Astrocyte (in vitro differentiated cells and primary cell): ENCODE measurements around the gene TMEM107. TPM values are rescaled to one million over a fixed set of nuclear protein-coding genes. Genes with fewer than 3 reads are reported as not detected.

Experiments
- DNase-seq: peaks from one replicate; pipeline ENCODE4 v3.0.0-alpha.2; 2010; ENCODE audit warnings: low read depth
- FAIRE-seq: peaks from 2 replicates; lab custom pipeline; 2011; peaks lifted over from hg19 to GRCh38; lab: Jason Lieb, UNC
- H2AFZ ChIP-seq: 2 replicates; pipeline ENCODE4 v1.6.0; 2012; ENCODE audit warnings: low read depth, low read length, inconsistent platforms
- H3K27ac ChIP-seq: 2 replicates; pipeline ENCODE4 v1.5.1; 2011; ENCODE audit warnings: low read depth, low read length, inconsistent platforms
- H3K27me3 ChIP-seq: 2 replicates; pipeline ENCODE4 v1.6.0; 2011; ENCODE audit warnings: low read length, inconsistent platforms; ENCODE audit not compliant: insufficient read depth
- H3K36me3 ChIP-seq: 2 replicates; pipeline ENCODE4 v1.5.1; 2011; ENCODE audit warnings: low read length, inconsistent platforms; ENCODE audit not compliant: insufficient read depth
- H3K4me1 ChIP-seq: 2 replicates; pipeline ENCODE4 v1.5.1; 2011; ENCODE audit warnings: low read length, inconsistent platforms; ENCODE audit not compliant: insufficient read depth
- H3K4me2 ChIP-seq: 2 replicates; pipeline ENCODE4 v1.6.0; 2012; ENCODE audit warnings: low read length, inconsistent platforms
- H3K4me3 ChIP-seq: 2 replicates; pipeline ENCODE4 v1.5.1; 2011; ENCODE audit warnings: low read depth, mild to moderate bottlenecking, low read length, inconsistent platforms; ENCODE audit not compliant: insufficient read depth
- H3K79me2 ChIP-seq: 2 replicates; pipeline ENCODE4 v1.6.0; 2012; ENCODE audit warnings: mild to moderate bottlenecking, low read length, inconsistent platforms; ENCODE audit not compliant: insufficient read depth
- H3K9ac ChIP-seq: 2 replicates; pipeline ENCODE4 v1.6.0; 2012; ENCODE audit warnings: mild to moderate bottlenecking, low read length, inconsistent platforms
- H3K9me3 ChIP-seq: 2 replicates; pipeline ENCODE4 v1.5.1; 2012; ENCODE audit warnings: low read depth, mild to moderate bottlenecking, low read length, inconsistent platforms; ENCODE audit not compliant: insufficient read depth
- H4K20me1 ChIP-seq: 2 replicates; pipeline ENCODE4 v1.6.0; 2012; ENCODE audit warnings: low read length, inconsistent platforms; ENCODE audit not compliant: insufficient read depth
- H3K27ac Mint-ChIP-seq: one replicate; pipeline ENCODE4 v1.8.0; 2021; ENCODE audit warnings: mild to moderate bottlenecking, mixed read lengths; ENCODE audit not compliant: unreplicated experiment
- H3K27me3 Mint-ChIP-seq: one replicate; pipeline ENCODE4 v1.8.0; 2021; ENCODE audit warnings: low read depth, mixed read lengths; ENCODE audit not compliant: unreplicated experiment
- H3K36me3 Mint-ChIP-seq: one replicate; pipeline ENCODE4 v1.8.0; 2021; ENCODE audit warnings: low read depth, mixed read lengths; ENCODE audit not compliant: unreplicated experiment
- H3K4me1 Mint-ChIP-seq: one replicate; pipeline ENCODE4 v1.8.0; 2021; ENCODE audit warnings: low read depth, mixed read lengths; ENCODE audit not compliant: unreplicated experiment
- H3K4me3 Mint-ChIP-seq: one replicate; pipeline ENCODE4 v1.8.0; 2021; ENCODE audit warnings: mild to moderate bottlenecking, moderate library complexity, mixed read lengths; ENCODE audit not compliant: unreplicated experiment
- H3K9me3 Mint-ChIP-seq: one replicate; pipeline ENCODE4 v1.8.0; 2021; ENCODE audit warnings: mild to moderate bottlenecking, mixed read lengths; ENCODE audit not compliant: unreplicated experiment
- EZH2 ChIP-seq: IDR thresholded peaks from 2 replicates; pipeline ENCODE4 v1.6.1; 2012; ENCODE audit warnings: mild to moderate bottlenecking, low read length, inconsistent platforms; ENCODE audit not compliant: insufficient read depth
- total RNA-seq: library from RNA; stranded (reverse); gene quantifications from 2 replicates; pipeline ENCODE4 v1.2.1, GENCODE V29; 2021
- TF ChIP-seq, protein P1 (sequence below): IDR thresholded peaks from 2 replicates; pipeline ENCODE4 v1.5.1; 2011; ENCODE audit warnings: low read depth, mild to moderate bottlenecking, inconsistent platforms, low read length, moderate library complexity; ENCODE audit not compliant: insufficient read depth

TMEM107 gene
- total RNA-seq, 1 donor from 2014 or later, result 9.4 TPM

DNA sequence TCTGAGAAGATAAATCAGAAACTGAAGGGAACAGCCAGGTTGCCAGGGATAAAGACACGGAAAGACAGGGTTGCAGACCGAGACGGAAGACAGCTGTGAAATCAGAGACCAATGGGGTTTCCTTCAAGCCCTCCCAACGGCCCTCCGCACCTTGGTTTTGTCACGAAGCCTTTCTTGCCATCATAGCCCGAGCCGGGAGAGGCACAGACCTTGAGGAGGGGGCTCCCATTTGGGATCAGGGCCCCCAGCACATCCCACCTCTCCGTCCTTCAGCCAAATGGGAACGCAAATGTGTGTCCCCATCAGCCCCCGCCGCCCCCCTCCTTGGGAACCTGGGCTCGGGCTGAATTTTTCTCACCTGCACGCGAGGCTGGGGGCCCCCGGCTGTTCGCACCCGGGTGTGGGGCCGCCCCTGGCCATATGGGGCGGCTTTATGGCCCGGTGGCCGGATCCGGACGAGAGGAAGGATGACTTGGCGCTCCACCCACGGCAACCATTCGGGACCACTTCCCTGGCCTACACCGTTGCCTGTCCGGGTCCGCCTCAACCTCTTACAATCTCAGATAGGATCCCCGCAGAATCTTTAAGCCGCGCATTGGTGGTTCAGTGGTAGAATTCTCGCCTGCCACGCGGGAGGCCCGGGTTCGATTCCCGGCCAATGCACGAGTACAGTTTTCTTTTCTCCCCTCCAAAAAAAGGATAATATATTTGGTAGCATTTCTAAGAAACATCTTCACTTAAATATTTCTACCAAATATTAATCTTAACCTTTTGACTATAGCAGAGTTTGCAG is 50.8 kb downstream of the TMEM107 start:
- DNase-seq (no peak), FAIRE-seq (no peak)
- peak overlapping the region; percentile 83 for H3K4me3 Mint-ChIP-seq
- peak overlapping the region; percentile 33 for H3K9ac ChIP-seq
- peaks cover 48% of the 10 kb centered on the region for H3K27me3 Mint-ChIP-seq
- peak overlapping the region; percentile 97 for H3K4me2 ChIP-seq
- peak overlapping the region; percentile 67 for H3K27ac Mint-ChIP-seq
- H3K9me3 ChIP-seq, result no peaks in the 10 kb centered on the region
- H3K4me1 Mint-ChIP-seq, result peaks cover 14% of the 10 kb centered on the region
- peaks cover 11% of the 10 kb centered on the region for H4K20me1 ChIP-seq
- no peaks in the 10 kb centered on the region for H3K9me3 Mint-ChIP-seq
- no peaks in the 10 kb centered on the region for H3K36me3 Mint-ChIP-seq
- H3K4me1 ChIP-seq, result peaks cover 47% of the 10 kb centered on the region
- peaks cover 20% of the 10 kb centered on the region for H3K27me3 ChIP-seq
- no peaks in the 10 kb centered on the region for H3K79me2 ChIP-seq
- peak overlapping the region; percentile 60 for H3K4me3 ChIP-seq
- no peaks in the 10 kb centered on the region for H3K36me3 ChIP-seq
- TF ChIP-seq EZH2, result no peak
- TF ChIP-seq, protein P1, sequence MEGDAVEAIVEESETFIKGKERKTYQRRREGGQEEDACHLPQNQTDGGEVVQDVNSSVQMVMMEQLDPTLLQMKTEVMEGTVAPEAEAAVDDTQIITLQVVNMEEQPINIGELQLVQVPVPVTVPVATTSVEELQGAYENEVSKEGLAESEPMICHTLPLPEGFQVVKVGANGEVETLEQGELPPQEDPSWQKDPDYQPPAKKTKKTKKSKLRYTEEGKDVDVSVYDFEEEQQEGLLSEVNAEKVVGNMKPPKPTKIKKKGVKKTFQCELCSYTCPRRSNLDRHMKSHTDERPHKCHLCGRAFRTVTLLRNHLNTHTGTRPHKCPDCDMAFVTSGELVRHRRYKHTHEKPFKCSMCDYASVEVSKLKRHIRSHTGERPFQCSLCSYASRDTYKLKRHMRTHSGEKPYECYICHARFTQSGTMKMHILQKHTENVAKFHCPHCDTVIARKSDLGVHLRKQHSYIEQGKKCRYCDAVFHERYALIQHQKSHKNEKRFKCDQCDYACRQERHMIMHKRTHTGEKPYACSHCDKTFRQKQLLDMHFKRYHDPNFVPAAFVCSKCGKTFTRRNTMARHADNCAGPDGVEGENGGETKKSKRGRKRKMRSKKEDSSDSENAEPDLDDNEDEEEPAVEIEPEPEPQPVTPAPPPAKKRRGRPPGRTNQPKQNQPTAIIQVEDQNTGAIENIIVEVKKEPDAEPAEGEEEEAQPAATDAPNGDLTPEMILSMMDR, result no peak
- H2AFZ ChIP-seq, result peak overlapping the region; percentile 20
- no peak overlapping the region for H3K27ac ChIP-seq

DNA sequence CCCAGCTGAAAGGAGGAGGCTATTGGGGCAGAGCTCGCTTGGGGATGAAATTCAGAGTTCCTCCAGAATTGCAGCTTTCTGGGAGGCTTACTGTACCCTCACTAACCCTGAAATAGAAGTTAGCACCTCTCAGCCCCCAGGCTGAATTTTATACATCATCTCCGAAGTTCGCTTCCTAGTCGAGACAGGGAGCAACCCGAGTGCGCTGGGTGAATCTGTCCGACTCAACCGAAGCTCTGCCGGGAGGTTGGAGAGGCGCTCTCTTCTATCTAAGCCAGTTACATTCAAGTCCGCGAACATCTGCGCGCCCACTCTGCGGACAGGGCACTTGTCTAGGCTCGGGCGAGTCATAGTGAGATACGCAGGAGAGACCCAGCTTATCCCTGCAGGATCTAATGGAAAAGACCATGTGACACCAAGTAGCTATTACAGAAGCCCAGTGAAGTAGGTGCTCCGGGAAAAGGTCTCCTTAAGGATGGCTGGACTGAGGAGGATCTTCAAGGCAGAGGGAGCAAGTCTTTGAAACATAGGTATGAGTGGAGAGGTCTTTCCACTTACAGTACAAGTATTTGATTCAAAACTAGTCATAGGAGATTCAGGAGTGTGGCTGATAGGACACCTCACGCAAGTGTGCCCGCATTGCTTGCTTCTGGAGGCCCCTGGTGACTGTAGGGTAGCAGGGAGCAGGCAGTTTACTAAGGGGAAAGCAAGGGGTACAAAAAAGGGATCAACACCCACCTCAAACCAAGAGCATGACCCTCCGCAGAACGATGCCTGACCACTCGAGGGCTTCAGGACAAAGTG is 51.6 kb downstream of the TMEM107 start:
- Histone ChIP-seq H3K79me2 (no peaks in the 10 kb centered on the region), H3K4me2 (peak overlapping the region; percentile 97), H3K4me3 (peak overlapping the region; percentile 60), H2AFZ (peak overlapping the region; percentile 20), H3K27me3 (peaks cover 20% of the 10 kb centered on the region), H3K9me3 (no peaks in the 10 kb centered on the region), H3K4me1 (peaks cover 47% of the 10 kb centered on the region), H3K27ac (no peak overlapping the region), H3K36me3 (no peaks in the 10 kb centered on the region), H3K9ac (no peak overlapping the region), H4K20me1 (peaks cover 15% of the 10 kb centered on the region)
- no peak for FAIRE-seq
- Mint-ChIP-seq H3K4me3 (peak overlapping the region; percentile 83), H3K27me3 (peaks cover 41% of the 10 kb centered on the region), H3K9me3 (no peaks in the 10 kb centered on the region), H3K36me3 (no peaks in the 10 kb centered on the region), H3K4me1 (peaks cover 14% of the 10 kb centered on the region), H3K27ac (no peak overlapping the region)
- DNase-seq, result no peak
- no peak for TF ChIP-seq EZH2
- TF ChIP-seq, protein P1, result no peak
